Mesendoderm (in vitro differentiated cells): Measurements from ENCODE around the gene MTMR4.
"Not testable (repeated sequence)": the region's sequence is repeated elsewhere in the genome, so short reads cannot be mapped to it uniquely, and the experiment has no call there.

Experiments used
- DNase-seq: peaks from one replicate; pipeline ENCODE4 v3.0.0; 2013
- H2AK5ac ChIP-seq: 2 replicates; pipeline ENCODE4 v1.6.1; 2013; ENCODE audit warnings: low read length, inconsistent platforms
- H2BK120ac ChIP-seq: 2 replicates; pipeline ENCODE4 v1.6.1; 2013; ENCODE audit warnings: low read depth, mild to moderate bottlenecking, low read length, moderate library complexity, mixed read lengths
- H2BK15ac ChIP-seq: replicated peaks from 2 replicates; pipeline ENCODE4 v1.6.1; 2013; ENCODE audit warnings: low read depth, mild to moderate bottlenecking, moderate library complexity
- H2BK5ac ChIP-seq: 2 replicates; pipeline ENCODE4 v1.6.1; 2013; ENCODE audit warnings: low read length, inconsistent platforms
- H3K18ac ChIP-seq: 2 replicates; pipeline ENCODE4 v1.6.1; 2013; ENCODE audit warnings: mild to moderate bottlenecking, low read length, mixed read lengths
- H3K23ac ChIP-seq: one replicate; pipeline ENCODE4 v1.6.1; 2013; ENCODE audit warnings: low read length
- H3K27ac ChIP-seq: 2 replicates; pipeline ENCODE4 v1.5.1; 2013; ENCODE audit warnings: low read depth, mild to moderate bottlenecking, inconsistent platforms, low read length, moderate library complexity
- H3K27me3 ChIP-seq: 2 replicates; pipeline ENCODE4 v1.6.1; 2013; ENCODE audit warnings: low read length, control low read depth, mild to moderate bottlenecking, inconsistent platforms; ENCODE audit not compliant: insufficient read depth, poor library complexity
- H3K36me3 ChIP-seq: 2 replicates; pipeline ENCODE4 v1.6.1; 2013; ENCODE audit warnings: low read length, inconsistent platforms; ENCODE audit not compliant: control insufficient read depth, insufficient read depth
- H3K4ac ChIP-seq: one replicate; pipeline ENCODE4 v1.6.1; 2013; ENCODE audit warnings: low read depth, mild to moderate bottlenecking, low read length, moderate library complexity
- H3K4me1 ChIP-seq: 2 replicates; pipeline ENCODE4 v1.6.1; 2013; ENCODE audit warnings: low read depth, low read length, inconsistent platforms; ENCODE audit not compliant: control insufficient read depth
- H3K4me2 ChIP-seq: 2 replicates; pipeline ENCODE4 v1.6.1; 2013; ENCODE audit warnings: low read length
- H3K4me3 ChIP-seq: 2 replicates; pipeline ENCODE4 v1.5.1; 2013; ENCODE audit warnings: mild to moderate bottlenecking, low read length
- H3K56ac ChIP-seq: one replicate; pipeline ENCODE4 v1.6.1; 2013; ENCODE audit warnings: low read length
- H3K79me1 ChIP-seq: 2 replicates; pipeline ENCODE4 v1.6.1; 2013; ENCODE audit warnings: low read length, inconsistent platforms
- H3K79me2 ChIP-seq: 2 replicates; pipeline ENCODE4 v1.6.1; 2013; ENCODE audit warnings: mild to moderate bottlenecking, low read length; ENCODE audit not compliant: control insufficient read depth, insufficient read depth
- H3K9ac ChIP-seq: 2 replicates; pipeline ENCODE4 v1.6.1; 2013; ENCODE audit warnings: low read length, inconsistent platforms
- H4K5ac ChIP-seq: one replicate; pipeline ENCODE4 v1.6.1; 2013; ENCODE audit warnings: low read length
- H4K8ac ChIP-seq: one replicate; pipeline ENCODE4 v1.6.1; 2013; ENCODE audit warnings: low read depth, mild to moderate bottlenecking, control low read depth, low read length, moderate library complexity
- WGBS: extraction: QIAGEN DNeasy Blood & Tissue Kit; methylation state at CpG from one replicate; pipeline ENCODE4 v1.1.7; 2013; ENCODE audit warnings: low lambda C conversion rate, missing lambda C conversion rate; ENCODE audit not compliant: insufficient coverage; ENCODE audit errors: extremely low coverage; 5-methylcytosine and 5-hydroxymethylcytosine counted together

MTMR4 gene

DNA sequence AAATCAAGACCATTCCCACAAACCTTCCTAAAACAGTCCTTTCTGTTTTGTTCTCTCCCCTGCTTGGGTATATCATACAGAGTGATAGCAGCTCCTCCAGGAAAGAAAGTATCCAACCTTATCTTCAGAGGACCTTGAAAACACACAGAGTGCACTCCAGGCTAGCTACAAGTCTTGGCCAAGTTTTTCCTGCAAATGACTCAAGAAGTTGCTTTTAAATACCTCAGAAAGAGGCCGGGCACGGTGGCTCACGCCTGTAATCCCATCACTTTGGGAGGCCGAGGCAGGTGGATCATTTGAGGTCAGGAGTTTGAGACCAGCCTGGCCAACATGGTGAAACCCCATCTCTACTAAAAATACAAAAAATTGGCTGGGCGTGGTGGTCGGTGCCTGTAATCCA, 11.3 kb downstream of the MTMR4 start:
- H3K4me1 ChIP-seq, H4K8ac ChIP-seq, DNase-seq, H3K27me3 ChIP-seq, H2BK5ac ChIP-seq, H2AK5ac ChIP-seq, H3K18ac ChIP-seq, H4K5ac ChIP-seq, H3K4me3 ChIP-seq, H2BK120ac ChIP-seq, H3K27ac ChIP-seq, H3K79me1 ChIP-seq, H2BK15ac ChIP-seq, H3K4ac ChIP-seq, H3K4me2 ChIP-seq, H3K9ac ChIP-seq, H3K23ac ChIP-seq, H3K56ac ChIP-seq, H3K36me3 ChIP-seq, H3K79me2 ChIP-seq: not testable (repeated sequence)
- no CpG with 5 or more reads among the region's 6 CpGs for WGBS

DNA sequence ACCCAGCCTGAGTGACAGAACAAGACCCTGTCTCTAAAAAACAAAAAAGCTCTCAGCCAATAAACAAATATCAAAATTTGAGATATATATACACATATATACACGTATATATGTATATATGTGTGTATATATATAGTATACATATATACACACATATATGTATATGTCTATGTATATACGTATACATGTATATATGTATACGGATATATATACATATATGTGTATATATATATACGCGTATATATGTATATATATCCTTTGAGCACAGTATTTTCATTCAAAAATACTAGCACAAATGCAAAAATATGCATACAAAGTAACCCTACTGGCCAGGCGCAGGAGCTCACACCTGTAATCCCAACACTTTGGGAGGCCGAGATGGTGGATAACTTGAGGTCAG, 13.0 kb downstream of the MTMR4 start:
- H3K4me2 ChIP-seq = no peak overlapping the region
- H3K4me1 ChIP-seq = no peaks in the 10 kb centered on the region
- no peak overlapping the region for H3K56ac ChIP-seq
- no peak overlapping the region for H2BK5ac ChIP-seq
- no CpG with 5 or more reads among the region's 7 CpGs for WGBS
- H2BK120ac ChIP-seq = no peak overlapping the region
- H3K23ac ChIP-seq = no peak overlapping the region
- H2BK15ac ChIP-seq = no peak overlapping the region
- no peak overlapping the region for H4K5ac ChIP-seq
- no peak overlapping the region for H4K8ac ChIP-seq
- H3K27ac ChIP-seq = no peak overlapping the region
- no peaks in the 10 kb centered on the region for H3K27me3 ChIP-seq
- H3K79me2 ChIP-seq = no peaks in the 10 kb centered on the region
- H3K4me3 ChIP-seq = no peak overlapping the region
- no peaks in the 10 kb centered on the region for H3K79me1 ChIP-seq
- H3K36me3 ChIP-seq = peaks cover 10% of the 10 kb centered on the region
- DNase-seq = no peak
- H3K9ac ChIP-seq = no peak overlapping the region
- H3K18ac ChIP-seq = no peak overlapping the region
- H2AK5ac ChIP-seq = no peak overlapping the region
- H3K4ac ChIP-seq = no peak overlapping the region

DNA sequence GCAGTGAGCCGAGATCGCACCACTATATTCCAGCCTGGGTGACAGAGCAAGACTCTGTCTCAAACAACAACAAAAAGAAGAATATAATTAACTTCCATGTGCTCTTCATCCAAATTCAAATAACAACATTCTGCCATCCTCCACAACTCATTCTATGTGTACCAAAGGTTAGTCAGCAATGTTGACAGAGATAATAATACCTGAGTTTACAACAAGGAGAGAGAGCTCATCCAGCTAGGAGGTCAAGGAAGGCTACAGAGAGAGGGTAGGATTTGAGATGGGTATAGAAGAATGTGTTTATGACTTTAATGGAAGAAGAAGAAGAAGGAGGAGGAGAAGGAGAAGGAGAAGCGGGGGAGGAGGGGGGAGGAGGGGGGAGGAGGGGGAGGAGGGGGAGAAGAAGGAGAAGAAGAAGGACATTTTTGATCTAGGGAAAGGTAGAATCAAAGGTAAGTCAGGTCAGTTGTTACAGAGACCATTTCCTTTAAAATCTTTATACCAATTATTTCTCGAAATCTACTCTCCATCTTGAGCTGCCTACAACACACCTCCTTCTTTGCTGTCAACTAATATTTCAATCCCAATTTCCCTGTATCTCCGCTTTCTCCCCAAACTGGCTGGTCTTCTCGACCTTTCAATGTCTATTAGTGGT, 16.1 kb downstream of the MTMR4 start:
- DNase-seq = no peak
- Histone ChIP-seq H2BK5ac (no peak overlapping the region), H3K18ac (no peak overlapping the region), H2AK5ac (no peak overlapping the region), H3K4me2 (no peak overlapping the region), H4K8ac (no peak overlapping the region), H3K79me2 (no peaks in the 10 kb centered on the region), H3K79me1 (no peaks in the 10 kb centered on the region), H3K27me3 (no peaks in the 10 kb centered on the region), H2BK120ac (no peak overlapping the region), H3K27ac (no peak overlapping the region), H3K36me3 (peaks cover 14% of the 10 kb centered on the region), H4K5ac (no peak overlapping the region), H3K56ac (no peak overlapping the region), H3K23ac (no peak overlapping the region), H2BK15ac (no peak overlapping the region), H3K4me1 (no peaks in the 10 kb centered on the region), H3K4ac (no peak overlapping the region), H3K9ac (no peak overlapping the region), H3K4me3 (no peak overlapping the region)
- 100% methylated on average over 1 of the region's 6 CpGs for WGBS

DNA sequence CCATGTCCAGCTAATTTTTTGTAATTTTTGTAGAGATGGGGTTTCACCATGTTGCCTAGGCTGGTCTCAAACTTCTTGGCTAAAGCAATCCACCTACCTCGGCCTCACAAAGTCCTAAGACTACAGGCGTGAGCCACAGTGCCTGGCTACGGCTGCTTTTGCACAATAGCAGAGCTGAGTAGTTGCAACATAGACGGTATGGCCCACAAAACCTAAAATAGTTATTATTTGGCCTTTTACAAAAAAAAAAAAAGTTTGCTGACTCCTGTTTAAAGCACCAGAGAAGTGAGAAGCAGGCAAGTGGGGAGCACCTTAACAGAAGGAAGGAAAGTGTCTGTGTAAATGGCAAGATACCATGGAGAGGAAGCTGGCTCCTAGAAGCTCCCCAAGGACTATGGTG, 20.9 kb downstream of the MTMR4 start:
- WGBS = no CpG with 5 or more reads among the region's 4 CpGs
- H3K4ac ChIP-seq = no peak overlapping the region
- H3K4me3 ChIP-seq = no peak overlapping the region
- no peak overlapping the region for H3K27ac ChIP-seq
- no peaks in the 10 kb centered on the region for H3K79me1 ChIP-seq
- H3K9ac ChIP-seq = no peak overlapping the region
- no peak overlapping the region for H3K23ac ChIP-seq
- no peak overlapping the region for H2BK15ac ChIP-seq
- no peak overlapping the region for H2BK5ac ChIP-seq
- H2AK5ac ChIP-seq = no peak overlapping the region
- H3K56ac ChIP-seq = no peak overlapping the region
- H4K8ac ChIP-seq = no peak overlapping the region
- DNase-seq = no peak
- H3K4me2 ChIP-seq = no peak overlapping the region
- no peaks in the 10 kb centered on the region for H3K4me1 ChIP-seq
- H4K5ac ChIP-seq = no peak overlapping the region
- no peaks in the 10 kb centered on the region for H3K27me3 ChIP-seq
- no peak overlapping the region for H3K18ac ChIP-seq
- peaks cover 14% of the 10 kb centered on the region for H3K36me3 ChIP-seq
- H3K79me2 ChIP-seq = no peaks in the 10 kb centered on the region
- H2BK120ac ChIP-seq = no peak overlapping the region

DNA sequence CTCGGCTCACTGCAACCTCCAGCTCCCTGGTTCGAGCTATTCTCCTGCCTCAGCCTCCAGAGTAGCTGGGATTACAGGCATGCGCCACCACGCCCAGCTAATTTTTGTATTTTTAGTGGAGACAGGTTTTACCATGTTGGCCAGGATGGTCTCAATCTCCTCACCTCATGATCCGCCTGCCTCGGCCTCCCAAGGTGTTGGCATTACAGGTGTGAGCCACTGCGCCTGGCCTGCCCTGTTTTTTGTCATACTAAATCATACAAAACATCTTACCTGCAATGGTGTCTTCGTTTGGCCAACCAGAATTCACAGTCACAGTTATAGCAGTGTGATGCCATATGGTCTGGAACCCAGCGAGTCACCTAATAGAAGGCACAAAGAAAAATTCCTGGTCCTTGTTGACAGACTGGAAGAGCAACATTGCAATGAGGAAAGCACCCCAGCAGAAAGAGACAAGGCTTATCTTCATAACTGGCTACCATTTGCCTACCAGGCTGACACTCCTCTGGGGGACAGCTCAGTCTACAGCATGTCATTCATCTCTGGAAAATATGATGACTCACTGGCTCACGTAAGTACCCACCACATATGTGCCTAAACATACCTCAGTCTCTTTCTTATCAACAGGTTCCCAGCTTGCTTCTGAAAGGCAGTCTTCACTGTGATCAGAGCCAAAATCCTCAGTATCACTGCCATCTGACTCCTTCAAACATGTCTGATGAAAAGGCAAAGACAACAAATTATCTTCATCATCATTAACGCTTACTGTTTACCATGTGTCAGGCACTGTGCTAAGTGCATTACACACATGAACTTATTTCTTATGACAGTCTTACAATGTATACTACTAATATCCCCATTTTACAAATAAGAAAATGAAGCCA, 22.0 kb downstream of the MTMR4 start:
- Histone ChIP-seq H3K36me3 (peaks cover 14% of the 10 kb centered on the region), H4K5ac (no peak overlapping the region), H2BK120ac (no peak overlapping the region), H3K56ac (no peak overlapping the region), H4K8ac (no peak overlapping the region), H3K4me1 (no peaks in the 10 kb centered on the region), H3K79me1 (no peaks in the 10 kb centered on the region), H3K27ac (no peak overlapping the region), H2BK5ac (no peak overlapping the region), H3K4me2 (no peak overlapping the region), H3K23ac (no peak overlapping the region), H3K4ac (no peak overlapping the region), H2AK5ac (no peak overlapping the region), H3K9ac (no peak overlapping the region), H3K27me3 (no peaks in the 10 kb centered on the region), H3K4me3 (no peak overlapping the region), H3K18ac (no peak overlapping the region), H3K79me2 (no peaks in the 10 kb centered on the region), H2BK15ac (no peak overlapping the region)
- WGBS = no CpG with 5 or more reads among the region's 11 CpGs
- DNase-seq = no peak
